GM18867 (cell line): ENCODE measurements around the gene EWSR1.
"Not testable (repeated sequence)": the region's sequence is repeated elsewhere in the genome, so short reads cannot be mapped to it uniquely, and the experiment has no call there.

Experiments used
- ATAC-seq: cut with Tn5 transposase; IDR thresholded peaks from one replicate; pipeline ENCODE4 v1.9.1; 2021; ENCODE audit warnings: mild to moderate bottlenecking, moderate library complexity; ENCODE audit not compliant: unreplicated experiment

Gene EWSR1, protein sequence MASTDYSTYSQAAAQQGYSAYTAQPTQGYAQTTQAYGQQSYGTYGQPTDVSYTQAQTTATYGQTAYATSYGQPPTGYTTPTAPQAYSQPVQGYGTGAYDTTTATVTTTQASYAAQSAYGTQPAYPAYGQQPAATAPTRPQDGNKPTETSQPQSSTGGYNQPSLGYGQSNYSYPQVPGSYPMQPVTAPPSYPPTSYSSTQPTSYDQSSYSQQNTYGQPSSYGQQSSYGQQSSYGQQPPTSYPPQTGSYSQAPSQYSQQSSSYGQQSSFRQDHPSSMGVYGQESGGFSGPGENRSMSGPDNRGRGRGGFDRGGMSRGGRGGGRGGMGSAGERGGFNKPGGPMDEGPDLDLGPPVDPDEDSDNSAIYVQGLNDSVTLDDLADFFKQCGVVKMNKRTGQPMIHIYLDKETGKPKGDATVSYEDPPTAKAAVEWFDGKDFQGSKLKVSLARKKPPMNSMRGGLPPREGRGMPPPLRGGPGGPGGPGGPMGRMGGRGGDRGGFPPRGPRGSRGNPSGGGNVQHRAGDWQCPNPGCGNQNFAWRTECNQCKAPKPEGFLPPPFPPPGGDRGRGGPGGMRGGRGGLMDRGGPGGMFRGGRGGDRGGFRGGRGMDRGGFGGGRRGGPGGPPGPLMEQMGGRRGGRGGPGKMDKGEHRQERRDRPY

DNA sequence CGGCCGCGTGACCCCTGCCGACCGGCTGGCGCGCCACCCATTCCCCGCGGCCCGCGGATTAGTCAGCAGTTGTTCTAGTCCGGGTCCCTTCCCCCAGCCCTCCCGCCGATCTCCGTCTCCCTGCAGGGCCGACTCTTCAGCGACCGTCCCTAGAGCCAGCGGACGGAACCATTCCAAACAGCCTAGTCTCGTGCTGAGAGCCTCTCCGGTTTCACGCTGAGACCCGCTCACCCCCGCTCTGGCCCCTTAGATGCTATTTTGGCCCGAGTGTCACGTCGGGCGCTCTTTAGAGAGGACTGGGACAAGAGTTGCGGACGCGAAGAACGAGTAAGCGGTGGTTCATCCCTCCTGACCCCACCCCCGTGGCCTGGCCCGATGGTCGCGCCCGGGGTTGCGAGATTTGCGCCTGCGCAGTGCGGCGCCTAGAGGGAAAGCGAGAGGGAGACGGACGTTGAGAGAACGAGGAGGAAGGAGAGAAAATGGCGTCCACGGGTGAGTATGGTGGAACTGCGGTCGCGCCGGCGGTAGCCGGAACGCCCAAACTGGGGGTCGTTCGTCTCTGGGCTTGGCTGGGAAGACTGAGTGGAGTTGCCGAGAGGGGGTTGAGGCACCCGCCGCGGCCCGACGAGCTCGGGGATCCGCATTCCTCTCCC lies at the start of gene EWSR1, which contains the start of gene RHBDD3:
EWSR1 (plus strand) TSS at position 411 of the 653 bp plus-strand sequence; CDS start at position 480, 69 bp downstream.
RHBDD3 (minus strand) TSS at position 124 of the 653 bp plus-strand sequence. CDS start 2,355 bp downstream, outside the sequence.
- ATAC-seq: peak; percentile 74

DNA sequence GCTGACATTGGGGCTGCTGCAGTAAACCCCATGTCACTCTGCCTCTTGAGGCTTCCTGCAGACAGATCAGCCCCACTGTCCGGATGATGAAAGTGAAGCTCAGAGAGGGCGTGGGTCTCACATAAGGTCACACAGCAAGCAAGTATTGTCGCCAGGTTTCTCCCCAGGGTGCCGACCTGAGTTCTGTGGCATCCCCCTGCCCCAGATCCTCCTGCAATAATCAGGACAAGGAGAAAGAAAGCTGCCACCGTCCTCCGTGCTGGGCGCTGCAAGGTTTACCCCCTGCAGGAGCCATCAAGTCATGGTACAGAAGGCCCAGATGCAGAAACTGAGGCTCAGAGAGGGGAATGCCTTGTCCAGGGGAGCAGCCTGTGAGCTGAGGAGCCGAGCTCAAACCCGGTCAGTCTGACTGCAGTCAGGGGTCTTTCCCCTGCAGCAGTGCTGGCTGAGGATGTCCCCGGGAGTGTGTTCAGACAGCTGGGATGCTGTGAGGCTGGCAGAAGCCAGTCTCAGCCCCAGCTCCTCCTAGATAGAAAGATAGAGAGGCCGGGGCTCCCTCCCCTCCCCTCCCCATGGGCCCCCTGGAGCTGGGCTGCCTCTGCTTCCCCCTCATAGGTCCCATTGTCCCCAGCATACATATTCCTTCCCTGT lies 49.2 kb upstream of the EWSR1 start:
- ATAC-seq: no peak

DNA sequence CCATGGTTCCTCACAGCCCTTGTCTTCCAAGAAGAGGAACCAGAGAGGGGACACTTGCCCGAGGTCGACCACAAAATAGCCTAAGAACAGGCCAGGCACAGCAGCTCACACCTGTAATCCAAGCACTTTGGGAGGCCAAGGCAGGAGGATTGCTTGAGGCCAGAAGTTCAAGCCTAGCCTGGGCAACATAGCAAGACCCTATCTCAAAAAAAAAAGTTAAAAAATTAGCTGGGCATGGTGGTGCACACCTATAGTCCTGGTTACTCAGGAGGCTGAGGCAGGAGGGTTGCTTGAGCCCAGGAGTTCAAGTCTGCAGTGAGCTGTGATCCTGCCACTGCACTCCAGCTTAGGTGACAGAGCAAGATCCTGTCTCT lies 48.7 kb upstream of the EWSR1 start:
- ATAC-seq: not testable (repeated sequence)

DNA sequence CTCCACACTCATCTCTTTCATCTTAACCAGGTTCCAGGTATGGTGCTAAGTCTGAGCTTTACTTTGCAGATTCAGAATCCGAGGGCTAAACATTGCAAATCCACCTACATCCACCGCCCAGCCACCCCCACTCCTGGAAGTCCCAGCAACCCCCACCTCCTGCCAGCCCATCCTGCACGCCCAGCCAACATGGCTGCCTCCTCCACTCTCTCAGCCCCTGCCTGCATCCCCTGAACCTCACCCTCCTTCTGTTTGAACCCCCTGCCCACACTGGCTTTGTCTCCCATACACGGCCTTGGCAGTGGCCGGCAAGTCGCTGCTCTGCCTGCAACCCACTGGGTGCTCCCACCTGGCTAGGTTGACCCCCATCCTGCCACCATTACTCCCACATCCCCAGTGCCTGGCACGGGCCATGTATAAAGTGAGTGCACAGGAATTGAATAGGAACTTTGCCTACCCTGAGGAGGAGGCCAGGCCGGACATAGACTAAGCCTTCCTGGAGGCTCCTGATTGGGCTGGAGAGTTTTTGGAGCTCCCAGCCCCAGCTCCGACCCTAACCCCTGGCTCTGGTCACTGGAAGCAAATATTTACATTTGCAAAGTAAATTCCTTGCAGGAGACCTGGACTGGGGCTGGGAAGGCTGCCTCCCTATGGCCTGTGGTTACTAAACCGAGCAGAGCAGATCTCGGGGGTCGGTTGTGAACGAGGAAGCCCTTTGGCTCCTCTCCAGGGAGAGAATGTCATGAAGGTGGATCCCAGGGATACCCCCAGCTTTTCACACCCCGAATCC lies 48.0 kb upstream of the EWSR1 start:
- ATAC-seq: no peak

DNA sequence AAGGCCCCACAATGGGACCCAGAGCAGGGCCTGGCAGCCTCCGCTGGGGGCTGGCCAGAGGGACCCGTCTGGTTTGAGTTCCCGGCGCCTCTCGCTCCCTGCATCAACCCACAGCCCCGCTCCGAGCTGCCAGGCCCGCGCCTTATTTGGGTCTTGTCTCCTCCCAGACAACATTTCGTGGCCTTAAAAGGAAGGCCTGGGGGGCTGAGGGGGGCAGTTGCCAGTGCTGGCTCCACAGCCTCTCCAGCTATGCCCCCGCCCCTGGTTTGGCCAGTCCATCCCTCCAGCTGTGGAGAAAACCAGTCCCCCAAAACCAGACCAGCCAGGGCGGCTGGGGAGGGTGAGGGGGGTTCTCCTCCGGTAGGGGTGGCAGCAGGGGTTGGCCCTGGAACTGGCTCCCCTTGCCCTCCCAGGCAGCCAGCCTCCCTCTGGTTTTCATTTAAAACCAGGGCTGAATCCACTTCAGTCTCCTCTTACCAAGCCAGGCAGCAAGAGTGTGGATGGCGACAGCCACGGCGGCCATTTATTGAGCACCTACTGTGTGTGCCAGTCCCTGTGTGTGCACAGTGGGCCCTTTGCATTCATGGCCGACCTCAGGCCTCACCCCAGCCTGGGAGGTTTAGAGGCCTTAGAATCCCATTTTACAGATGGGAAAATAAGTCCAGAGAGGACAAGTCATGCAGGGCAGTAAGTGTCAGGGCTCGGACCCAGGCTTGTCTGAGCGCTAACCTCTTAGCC lies 43.8 kb upstream of the EWSR1 start:
- ATAC-seq: no peak

DNA sequence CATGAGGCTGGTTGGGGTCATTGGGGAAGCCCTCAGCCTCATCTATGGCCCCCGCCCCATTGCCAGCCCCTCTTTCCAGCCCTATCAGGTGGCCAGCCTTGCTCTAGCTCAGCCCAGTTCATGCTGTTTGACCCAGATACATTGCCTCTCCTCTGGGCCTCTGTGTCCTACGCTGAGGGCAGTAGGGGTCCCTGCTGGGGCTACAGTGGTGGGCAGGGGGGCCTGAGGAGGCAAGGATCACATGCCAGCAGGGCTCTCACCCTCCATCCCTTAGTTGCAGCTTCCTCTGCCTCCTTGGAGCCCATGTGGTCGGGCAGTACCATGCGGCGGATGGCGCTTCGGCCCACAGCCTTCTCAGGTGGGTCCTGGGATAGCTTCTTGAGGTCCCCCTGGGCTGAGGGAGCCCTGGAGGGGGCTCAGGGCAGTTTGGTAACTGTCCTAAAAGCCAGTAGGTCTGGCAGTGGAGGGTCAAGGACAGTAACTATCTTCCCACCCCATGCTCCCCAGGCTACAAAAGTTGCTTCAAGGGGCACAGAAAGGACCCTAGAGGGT lies 43.1 kb upstream of the EWSR1 start:
- ATAC-seq: no peak

DNA sequence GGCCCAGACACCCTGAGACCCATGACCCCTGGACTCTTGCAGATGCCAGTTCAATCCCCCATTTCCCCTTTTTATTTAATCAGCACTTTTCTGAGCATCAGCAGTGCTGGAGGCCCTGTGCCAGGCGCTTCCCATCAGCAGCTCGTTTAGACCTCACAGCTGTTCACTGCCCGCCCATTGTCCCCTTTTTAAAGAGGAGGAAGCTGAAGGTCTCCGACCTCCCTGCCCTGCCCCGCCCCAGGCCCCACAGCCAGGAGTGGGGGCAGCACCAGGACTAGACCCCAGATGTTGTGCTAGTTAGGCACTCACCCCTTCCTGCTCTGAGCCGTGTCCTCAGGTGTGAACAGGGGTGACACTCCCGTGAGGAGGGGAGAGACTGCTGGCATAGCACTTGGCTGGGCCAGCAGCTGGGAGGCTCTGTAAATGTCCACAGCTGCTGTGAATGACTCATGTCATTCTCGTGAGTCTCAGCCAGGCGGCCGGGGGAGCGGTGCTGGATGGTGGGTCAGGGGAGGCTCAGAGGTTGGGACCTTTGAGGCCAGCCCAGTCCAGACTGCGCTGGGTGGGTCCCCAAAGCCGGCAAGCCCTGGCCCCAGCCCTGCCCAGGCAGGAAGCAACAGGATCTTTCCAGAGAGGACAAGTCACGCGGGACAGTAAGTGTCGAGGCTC lies 42.5 kb upstream of the EWSR1 start:
- ATAC-seq: no peak

DNA sequence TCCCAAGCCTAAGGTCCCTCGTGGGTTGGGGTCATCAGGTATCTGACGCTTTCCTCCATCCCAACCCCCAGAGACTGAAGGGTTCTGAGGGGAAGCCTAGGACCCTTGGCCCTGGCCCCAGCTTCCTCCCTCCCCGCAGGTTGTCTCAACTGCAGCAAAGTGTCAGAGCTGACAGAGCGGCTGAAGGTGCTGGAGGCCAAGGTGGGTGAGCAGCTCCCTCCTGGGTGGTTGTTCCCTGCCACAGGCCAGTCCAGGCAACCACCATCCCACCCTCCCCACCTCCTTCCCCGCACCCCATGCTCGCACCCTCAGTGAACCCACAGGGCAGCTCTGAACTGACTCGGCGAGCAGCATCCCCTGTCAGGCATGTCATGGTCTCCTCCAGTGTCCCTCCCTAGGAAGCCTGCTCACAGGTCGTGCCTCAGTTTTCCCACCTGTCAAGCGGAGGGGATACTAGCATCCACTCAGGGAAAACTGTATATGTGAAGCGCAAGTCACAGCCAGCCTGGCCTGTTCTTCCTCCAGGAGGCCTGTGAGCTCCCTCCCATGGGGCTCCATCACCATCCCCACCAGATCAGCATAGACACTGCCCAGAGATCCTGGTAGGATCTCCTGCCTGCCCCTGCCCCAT lies 41.6 kb upstream of the EWSR1 start:
- ATAC-seq: no peak

DNA sequence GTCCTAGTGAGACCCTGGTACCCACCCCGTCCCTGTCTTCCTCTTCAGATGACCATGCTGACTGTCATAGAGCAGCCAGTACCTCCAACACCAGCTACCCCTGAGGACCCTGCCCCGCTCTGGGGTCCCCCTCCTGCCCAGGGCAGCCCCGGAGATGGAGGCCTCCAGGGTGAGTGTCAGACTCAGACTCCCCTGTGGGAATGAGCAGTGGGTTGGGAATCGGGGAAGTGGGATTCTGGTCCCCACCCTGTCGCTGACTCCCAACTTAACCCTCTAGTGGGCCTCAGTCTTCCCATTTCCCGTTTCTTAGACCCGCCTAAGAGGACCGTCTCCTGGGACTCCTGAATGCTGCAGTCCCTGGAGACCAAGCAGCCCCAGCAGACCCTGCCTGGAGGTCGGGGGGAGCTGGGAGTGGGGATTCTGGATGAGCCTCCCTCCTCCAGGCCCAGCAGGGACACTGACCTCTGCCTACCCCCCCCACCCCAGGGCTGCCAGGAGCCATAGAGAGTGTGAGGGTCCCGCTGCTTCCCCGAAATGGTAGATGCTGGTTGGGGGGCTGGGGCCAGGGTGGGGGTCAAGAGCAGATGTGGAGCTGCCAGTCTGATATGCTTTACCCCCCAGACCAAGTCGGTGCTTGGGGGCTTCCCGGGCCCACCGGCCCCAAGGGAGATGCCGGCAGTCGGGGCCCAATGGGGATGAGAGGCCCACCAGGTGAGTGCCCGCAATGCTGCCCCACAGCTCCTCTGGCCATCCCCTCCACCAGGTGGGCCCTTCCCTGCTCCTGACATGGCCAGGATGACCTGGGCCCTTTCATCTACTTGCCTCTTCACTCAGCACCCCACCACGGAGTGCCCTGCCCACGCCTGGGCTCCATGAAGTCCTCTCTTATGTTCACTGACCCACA lies 36.8 kb upstream of the EWSR1 start:
- no peak for ATAC-seq

DNA sequence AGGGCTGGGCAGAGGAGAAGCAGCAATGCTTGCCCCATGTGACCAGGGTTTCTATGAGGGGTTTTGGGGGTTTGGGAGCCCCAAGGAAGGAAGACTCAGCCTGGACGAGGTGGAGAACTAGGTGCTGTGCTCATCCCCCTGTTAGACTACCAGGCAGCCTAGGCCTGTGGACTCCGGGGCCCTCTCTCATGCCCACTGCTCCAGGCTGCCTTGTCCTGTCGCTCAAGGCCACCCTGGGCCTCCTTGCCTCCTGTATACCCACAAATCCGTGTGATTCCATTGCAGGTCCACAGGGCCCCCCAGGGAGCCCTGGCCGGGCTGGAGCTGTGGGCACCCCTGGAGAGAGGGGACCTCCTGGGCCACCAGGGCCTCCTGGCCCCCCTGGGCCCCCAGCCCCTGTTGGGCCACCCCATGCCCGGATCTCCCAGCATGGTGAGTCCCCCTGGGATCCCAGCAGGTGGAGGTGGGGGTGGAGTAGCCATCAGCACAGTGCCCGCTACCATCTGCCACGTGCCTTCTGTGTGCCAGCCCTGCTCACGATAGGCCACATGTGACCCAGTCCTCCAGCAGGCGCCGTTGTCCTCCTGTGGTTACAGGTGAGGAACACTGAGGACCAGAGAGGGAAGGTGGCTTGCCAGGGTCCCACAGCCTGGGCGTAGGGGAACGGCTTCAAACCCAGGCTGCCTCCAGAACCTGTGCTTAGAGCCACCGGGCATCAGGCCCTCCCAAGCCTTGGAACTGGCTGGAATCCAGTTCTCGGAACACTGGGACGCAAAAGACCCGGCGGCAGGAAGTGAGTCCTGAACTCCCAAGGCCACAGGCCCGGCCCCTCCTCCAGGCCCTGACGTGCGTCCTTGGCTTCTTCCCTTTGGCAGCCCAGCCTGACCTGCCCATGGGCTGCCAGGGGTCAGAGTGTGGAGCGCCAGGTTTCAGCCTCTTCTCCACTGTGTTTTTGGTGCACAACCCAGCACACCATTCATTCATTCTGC lies 35.8 kb upstream of the EWSR1 start:
- ATAC-seq: no peak

DNA sequence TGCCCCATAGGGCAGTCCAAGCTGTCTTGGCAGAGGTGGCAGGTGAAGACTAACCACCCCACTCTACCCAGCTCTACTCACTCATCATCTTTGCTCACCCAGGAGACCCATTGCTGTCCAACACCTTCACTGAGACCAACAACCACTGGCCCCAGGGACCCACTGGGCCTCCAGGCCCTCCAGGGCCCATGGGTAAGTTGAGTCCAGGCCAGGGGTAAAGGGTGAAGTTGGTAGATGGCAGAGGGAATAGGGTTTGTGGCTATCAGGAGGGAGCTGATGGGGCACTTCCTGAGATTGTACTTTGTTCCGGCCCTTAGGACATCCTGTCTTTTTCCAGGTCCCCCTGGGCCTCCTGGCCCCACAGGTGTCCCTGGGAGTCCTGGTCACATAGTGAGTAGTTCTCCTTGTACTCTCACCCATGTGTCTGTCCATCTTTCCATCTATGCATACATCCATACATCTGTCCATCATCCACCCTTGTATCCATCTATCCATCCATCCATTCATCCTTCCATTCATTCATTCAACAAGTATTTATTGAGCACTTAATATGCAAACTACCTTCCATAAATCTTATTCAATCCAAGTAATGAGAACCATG lies 34.7 kb upstream of the EWSR1 start:
- no peak for ATAC-seq

DNA sequence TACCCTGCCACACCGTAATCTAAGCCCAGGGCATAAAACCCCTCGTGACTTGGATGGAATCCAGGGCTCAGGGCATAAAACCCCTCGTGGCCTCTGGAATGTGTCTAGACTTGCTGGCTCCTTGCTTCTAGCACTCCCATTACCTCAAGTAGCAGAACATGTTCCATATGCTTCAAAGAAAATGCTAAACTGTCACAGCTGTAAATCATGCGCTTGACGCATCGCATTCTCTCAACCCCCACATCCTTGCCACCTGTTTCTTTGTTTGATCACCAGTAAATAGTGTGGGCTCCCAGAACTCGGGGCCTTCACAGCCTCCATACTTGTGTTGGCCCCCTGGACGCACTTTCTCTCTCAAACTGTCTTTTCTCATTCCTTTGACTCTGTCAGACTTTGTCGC lies 27.6 kb upstream of the EWSR1 start:
- not testable (repeated sequence) for ATAC-seq

DNA sequence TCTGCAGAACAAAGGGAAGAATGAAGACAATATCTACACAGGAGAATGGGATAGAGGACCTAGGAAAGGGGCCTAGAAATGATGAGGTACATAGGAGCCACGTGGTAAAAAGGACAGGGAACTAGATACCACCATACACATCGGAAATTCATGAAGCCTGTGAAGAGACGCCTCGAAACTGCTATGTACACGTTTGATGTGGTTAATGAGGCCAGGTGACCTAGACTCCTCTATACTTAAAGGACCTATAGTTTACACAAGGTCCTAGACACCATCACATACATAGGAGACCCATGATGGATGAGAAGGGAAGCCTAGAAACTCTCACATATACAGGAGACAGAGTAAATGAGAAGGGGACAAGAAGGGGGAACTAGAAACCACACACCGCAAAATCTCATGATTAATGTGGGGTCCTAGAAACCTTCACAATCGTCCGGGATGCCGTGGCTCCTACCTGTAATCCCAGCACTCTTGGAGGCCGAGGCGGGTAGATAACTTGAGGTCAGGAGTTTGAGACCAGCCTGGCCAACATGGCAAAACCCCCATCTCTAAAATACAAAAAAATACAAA lies 24.1 kb upstream of the EWSR1 start:
- no peak for ATAC-seq

DNA sequence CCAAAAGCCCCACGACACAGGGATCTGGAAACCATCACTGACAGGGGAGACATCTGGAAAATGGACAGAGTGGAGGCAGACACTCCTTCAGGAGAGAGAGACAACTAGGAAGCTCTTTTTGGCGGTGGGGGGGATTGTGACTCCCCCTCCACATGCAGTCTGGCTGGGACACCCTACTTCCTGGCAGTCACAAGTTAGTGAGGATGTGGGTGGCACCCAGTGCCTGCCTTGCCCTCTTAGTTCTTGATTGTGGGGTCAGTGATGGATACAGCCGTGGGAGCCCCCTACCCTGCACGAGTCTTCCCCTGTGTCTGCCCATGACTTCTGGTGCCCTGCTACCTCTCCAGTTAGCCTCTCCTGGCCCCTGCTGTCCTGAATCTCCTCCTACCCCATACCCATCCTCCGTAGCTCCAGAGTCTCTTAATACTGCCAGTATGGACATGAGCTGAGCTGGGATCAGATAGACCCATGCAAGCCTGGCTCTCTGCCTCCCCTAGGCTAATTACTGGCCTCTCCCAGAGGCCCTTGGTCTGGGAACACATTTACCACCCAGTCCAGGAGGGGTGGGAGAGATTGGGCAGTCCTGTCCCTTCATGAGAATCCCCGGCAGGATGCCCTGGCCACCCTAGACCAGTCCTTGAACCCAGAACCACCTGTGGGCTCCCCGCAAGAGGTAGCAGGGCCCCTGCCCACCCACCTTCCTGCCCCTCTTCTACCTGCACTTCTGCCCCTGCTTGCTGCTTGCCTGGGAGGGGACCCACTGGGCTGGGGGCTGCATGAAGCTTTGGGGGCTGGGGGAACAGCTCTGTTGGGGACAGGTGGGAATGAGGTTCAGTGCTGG lies 23.1 kb upstream of the EWSR1 start:
- ATAC-seq: no peak
